ENCODE data around the gene TMC2. TPM values are rescaled to one million over a fixed set of nuclear protein-coding genes. Genes with fewer than 3 reads are reported as not detected.
"Not testable (repeated sequence)": the region's sequence is repeated elsewhere in the genome, so short reads cannot be mapped to it uniquely, and the experiment has no call there.

The TMC2 gene
- total RNA-seq, 4 donors from 2014 or later: 0.27 TPM; not detected in 3

DNA sequence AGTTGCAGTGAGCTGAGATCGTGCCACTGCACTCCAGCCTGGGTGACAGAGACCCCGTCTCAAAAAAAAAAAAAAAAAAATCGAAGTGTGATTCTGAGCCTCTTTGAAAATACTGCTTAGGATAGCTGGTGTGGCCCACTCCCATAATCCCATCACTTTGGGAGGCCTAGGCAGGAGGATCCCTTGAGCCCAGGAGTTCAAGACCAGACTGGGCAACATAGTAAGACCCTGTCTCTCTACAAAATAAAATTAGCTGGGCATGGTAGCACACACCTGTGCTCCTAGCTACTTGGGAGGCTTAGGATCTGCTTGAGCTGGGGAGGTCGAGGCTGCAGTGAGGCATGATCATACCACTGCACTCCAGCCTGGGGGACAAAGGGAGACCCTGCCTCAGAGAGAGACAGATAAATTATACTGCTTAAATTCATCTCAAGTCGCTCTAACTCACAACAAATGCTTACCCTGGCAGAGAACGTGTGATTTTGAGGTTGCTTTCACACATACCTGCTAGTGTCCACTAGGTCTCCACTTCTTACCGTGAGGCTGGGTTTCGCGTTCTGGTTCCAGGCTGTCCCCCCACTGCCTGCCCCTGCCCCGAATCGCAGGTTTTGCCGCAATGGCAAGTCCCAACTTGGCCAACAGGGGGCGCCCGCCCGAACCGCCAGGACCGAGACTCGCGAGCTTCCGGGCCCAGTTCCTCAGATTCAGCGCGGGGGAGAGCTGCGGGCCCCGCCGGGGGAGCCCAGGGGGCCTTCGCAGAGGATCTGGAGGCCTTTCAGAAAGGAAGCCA lies 12.3 kb upstream of the TMC2 start:
- peak; percentile 82 to 94 (median 93) for DNase-seq
- TF ChIP-seq POLR2A (IDR thresholded peaks at IDR 0.05): peak in 1 of 2 donors; percentile 53
- TF ChIP-seq, protein P1, sequence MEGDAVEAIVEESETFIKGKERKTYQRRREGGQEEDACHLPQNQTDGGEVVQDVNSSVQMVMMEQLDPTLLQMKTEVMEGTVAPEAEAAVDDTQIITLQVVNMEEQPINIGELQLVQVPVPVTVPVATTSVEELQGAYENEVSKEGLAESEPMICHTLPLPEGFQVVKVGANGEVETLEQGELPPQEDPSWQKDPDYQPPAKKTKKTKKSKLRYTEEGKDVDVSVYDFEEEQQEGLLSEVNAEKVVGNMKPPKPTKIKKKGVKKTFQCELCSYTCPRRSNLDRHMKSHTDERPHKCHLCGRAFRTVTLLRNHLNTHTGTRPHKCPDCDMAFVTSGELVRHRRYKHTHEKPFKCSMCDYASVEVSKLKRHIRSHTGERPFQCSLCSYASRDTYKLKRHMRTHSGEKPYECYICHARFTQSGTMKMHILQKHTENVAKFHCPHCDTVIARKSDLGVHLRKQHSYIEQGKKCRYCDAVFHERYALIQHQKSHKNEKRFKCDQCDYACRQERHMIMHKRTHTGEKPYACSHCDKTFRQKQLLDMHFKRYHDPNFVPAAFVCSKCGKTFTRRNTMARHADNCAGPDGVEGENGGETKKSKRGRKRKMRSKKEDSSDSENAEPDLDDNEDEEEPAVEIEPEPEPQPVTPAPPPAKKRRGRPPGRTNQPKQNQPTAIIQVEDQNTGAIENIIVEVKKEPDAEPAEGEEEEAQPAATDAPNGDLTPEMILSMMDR (IDR thresholded peaks at IDR 0.05): peak; percentile 90 to 99 (median 94)
- H3K9me3 ChIP-seq: no peaks in the 10 kb centered on the region
- H3K36me3 ChIP-seq: no peaks in the 10 kb centered on the region
- H3K4me3 ChIP-seq: peak overlapping the region; percentile 64 to 84 (median 72)
- H3K27ac ChIP-seq: peak overlapping the region; percentile 80 to 87 (median 84)
- H3K4me1 ChIP-seq: peaks cover 0 to 5% (median 0%) of the 10 kb centered on the region in 4 donors
- no peaks in the 10 kb centered on the region for H3K27me3 ChIP-seq

DNA sequence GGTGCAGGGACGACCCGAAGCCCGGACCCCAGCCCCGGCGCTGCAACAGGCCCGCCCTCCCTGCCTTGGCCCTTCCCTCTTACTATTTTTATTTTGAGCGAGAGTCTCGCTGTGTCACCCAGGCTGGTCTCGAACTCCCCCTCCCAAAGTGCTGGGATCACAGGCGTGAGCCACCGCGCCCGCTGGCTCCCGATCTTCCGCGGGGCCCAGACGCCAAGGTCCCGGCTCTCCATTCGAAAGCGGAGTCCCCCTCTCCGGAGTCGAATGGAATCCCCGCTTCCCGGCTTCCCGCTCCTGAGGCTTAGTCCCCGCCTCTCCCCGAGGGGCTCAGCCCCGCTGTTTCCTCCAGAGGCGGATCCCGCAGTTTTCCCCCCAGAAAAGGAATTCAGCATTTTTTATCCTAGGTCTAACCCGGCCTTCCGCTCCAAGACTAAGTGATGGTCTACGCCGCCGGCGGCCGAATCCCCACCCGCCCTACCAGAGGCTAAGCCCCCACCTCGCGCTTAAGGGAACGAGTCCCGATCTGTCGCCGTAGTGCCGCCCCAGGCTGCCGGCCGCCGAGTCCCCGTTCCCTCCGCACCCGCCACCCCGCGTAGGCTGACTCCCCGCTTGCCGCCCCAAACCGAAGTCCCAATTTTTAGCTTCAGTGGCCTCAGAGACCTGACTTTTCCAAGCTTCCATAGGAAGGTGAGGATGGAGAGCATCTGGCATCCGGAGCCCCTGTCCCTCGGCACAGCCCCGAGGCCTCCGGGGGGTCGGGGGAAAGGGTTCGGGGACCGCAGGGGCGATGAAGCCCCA lies 11.5 kb upstream of the TMC2 start:
- TF ChIP-seq POLR2A (IDR thresholded peaks at IDR 0.05): no peak
- TF ChIP-seq, protein P1 (IDR thresholded peaks at IDR 0.05): no peak

DNA sequence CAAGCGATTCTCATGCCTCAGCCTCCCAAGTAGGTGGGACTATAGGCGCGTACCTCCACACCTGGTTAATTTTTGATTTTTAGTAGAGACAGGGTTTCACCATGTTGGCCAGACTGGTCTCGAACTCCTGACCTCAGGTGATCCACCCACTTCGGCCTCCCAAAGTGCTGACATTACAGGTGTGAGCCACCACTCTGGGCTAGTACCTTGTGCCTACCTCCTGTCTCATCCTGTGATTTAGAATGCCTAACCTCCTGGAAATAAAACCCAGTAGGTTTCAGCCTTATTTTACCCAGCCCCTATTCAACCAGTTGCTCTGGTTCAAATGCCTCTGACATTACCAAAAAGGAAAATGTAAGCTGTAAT lies 10.2 kb upstream of the TMC2 start:
- H3K27me3 ChIP-seq, H3K27ac ChIP-seq, H3K9me3 ChIP-seq, H3K36me3 ChIP-seq, H3K4me1 ChIP-seq, DNase-seq, H3K4me3 ChIP-seq: not testable (repeated sequence)

More for the DNA sequence above, 11.5 kb upstream of the TMC2 start:
- DNase-seq: peak; percentile 34 to 66 (median 64)
- peak overlapping the region; percentile 80 to 87 (median 84) for H3K27ac ChIP-seq
- peak overlapping the region; percentile 64 to 84 (median 72) for H3K4me3 ChIP-seq
- H3K36me3 ChIP-seq: no peaks in the 10 kb centered on the region
- peaks cover 0 to 5% (median 0%) of the 10 kb centered on the region in 4 donors for H3K4me1 ChIP-seq
- H3K27me3 ChIP-seq: no peaks in the 10 kb centered on the region
- no peaks in the 10 kb centered on the region for H3K9me3 ChIP-seq

DNA sequence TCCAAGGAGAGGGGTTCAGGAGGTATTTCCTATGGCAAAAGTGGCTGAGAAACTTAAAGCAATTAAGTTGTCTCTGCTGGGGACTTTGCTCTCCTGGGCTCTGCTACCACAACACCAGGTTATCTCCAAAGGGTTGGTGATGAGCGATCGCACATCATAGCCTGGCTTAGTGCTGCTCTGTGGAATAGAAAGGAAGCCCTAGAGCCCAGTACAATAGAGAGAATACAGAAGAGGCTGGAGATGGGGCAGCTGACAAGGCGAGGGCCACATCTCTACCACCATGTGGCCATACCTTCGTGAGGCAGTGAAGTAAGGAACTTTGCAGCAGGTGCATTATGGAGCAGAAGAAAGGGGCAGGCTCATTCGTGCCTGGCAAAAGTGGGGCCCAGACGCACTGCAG lies 8.6 kb upstream of the TMC2 start:
- Histone ChIP-seq H3K4me1 (peaks cover 0 to 5% (median 0%) of the 10 kb centered on the region in 4 donors), H3K27ac (no peak overlapping the region), H3K36me3 (no peaks in the 10 kb centered on the region), H3K27me3 (no peaks in the 10 kb centered on the region), H3K9me3 (no peaks in the 10 kb centered on the region), H3K4me3 (no peak overlapping the region)
- no peak for DNase-seq
- TF ChIP-seq, protein P1 (IDR thresholded peaks at IDR 0.05): no peak
- TF ChIP-seq POLR2A (IDR thresholded peaks at IDR 0.05): no peak

DNA sequence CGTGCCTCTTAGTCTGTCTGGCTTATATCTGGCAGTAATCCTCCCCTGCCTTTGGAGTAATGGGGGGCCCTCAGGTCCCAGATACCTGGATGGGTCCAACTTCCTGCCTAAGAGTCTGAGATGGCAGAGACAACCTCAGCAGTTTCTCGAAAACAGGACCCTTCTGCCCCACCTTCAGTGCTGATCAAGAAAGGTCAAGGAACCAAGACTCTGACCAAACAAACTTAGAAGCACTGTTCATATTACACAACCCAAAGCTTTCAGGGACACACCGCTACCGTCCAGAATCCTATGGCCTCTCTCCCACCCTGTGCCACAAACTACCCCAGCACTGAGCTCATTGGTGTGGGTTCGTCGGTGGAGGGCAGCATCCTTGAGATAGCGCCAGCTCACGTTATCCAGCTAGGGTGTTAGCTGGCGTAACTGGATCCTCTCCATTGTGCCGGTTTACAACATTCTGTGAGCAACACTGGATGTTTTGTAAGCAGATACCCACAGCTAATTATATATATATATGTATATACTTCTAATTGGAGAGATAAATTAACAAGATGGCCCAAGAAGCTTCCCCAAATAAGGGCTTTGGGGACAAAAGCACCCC lies 7.6 kb upstream of the TMC2 start:
- no peak overlapping the region for H3K4me3 ChIP-seq
- H3K36me3 ChIP-seq: no peaks in the 10 kb centered on the region
- DNase-seq: no peak
- H3K9me3 ChIP-seq: no peaks in the 10 kb centered on the region
- peaks cover 0 to 5% (median 0%) of the 10 kb centered on the region in 4 donors for H3K4me1 ChIP-seq
- TF ChIP-seq, protein P1 (IDR thresholded peaks at IDR 0.05): no peak
- TF ChIP-seq POLR2A (IDR thresholded peaks at IDR 0.05): no peak
- H3K27me3 ChIP-seq: no peaks in the 10 kb centered on the region
- no peak overlapping the region for H3K27ac ChIP-seq

Measured in Peyer's patch (tissue), 4 donors.